Measurements from ENCODE around the gene SLC9A8.
A peak's percentile ranks its signal among the peaks of the same experiment; 100 is the strongest.

The SLC9A8 gene

GRCh38 chr20:49814057-49814694 is 1.5 kb downstream of the SLC9A8 start:
- no peak for DNase-seq (ENCODE audit: low spot score)

- no peak for DNase-seq (ENCODE audit: low spot score)
Observed at GRCh38 chr20:49818816-49819215, 6.2 kb downstream of the SLC9A8 start.

- DNase-seq (ENCODE audit: low spot score), result no peak
Observed at GRCh38 chr20:49819702-49820101, 7.1 kb downstream of the SLC9A8 start.

- DNase-seq (ENCODE audit: low spot score), result no peak
Observed at GRCh38 chr20:49821381-49821780, 8.8 kb downstream of the SLC9A8 start.

- DNase-seq (ENCODE audit: low spot score), result no peak
Observed at GRCh38 chr20:49821870-49822331, 9.3 kb downstream of the SLC9A8 start.

- DNase-seq (ENCODE audit: low spot score), result peak; percentile 61
Observed at GRCh38 chr20:49823152-49823847, 10.7 kb downstream of the SLC9A8 start.

- no peak for DNase-seq (ENCODE audit: low spot score)
Observed at GRCh38 chr20:49824206-49824605, 11.6 kb downstream of the SLC9A8 start.

GRCh38 chr20:49825521-49826033 is 12.9 kb downstream of the SLC9A8 start:
- no peak for DNase-seq (ENCODE audit: low spot score)

- no peak for DNase-seq (ENCODE audit: low spot score)
Observed at GRCh38 chr20:49831022-49831769, 18.6 kb downstream of the SLC9A8 start.

GRCh38 chr20:49831770-49832631 is 19.4 kb downstream of the SLC9A8 start:
- DNase-seq (ENCODE audit: low spot score), result no peak

- no peak for DNase-seq (ENCODE audit: low spot score)
Observed at GRCh38 chr20:49832632-49833327, 20.2 kb downstream of the SLC9A8 start.

GRCh38 chr20:49833483-49833882 is 20.9 kb downstream of the SLC9A8 start:
- DNase-seq (ENCODE audit: low spot score), result no peak

GRCh38 chr20:49835031-49835430 is 22.4 kb downstream of the SLC9A8 start:
- no peak for DNase-seq (ENCODE audit: low spot score)

GRCh38 chr20:49838546-49838945 is 25.9 kb downstream of the SLC9A8 start:
- DNase-seq (ENCODE audit: low spot score), result no peak

GRCh38 chr20:49843139-49843538 is 30.5 kb downstream of the SLC9A8 start:
- no peak for DNase-seq (ENCODE audit: low spot score)

GRCh38 chr20:49843770-49844380 is 31.2 kb downstream of the SLC9A8 start:
- no peak for DNase-seq (ENCODE audit: low spot score)

- no peak for DNase-seq (ENCODE audit: low spot score)
Observed at GRCh38 chr20:49845060-49845459, 32.4 kb downstream of the SLC9A8 start.

- DNase-seq (ENCODE audit: low spot score), result peak; percentile 54
Observed at GRCh38 chr20:49846206-49846807, 33.7 kb downstream of the SLC9A8 start.

GRCh38 chr20:49850463-49851230 is 38.0 kb downstream of the SLC9A8 start:
- no peak for DNase-seq (ENCODE audit: low spot score)

Data from CD4-positive, alpha-beta T cell treated with Interleukin-6 at 100 ng/mL for 8 hours (primary cell).